GM21786 (cell line): ENCODE measurements around the gene EIF5A.
"Not testable (repeated sequence)": the region's sequence is repeated elsewhere in the genome, so short reads cannot be mapped to it uniquely, and the experiment has no call there.

Experiments used
- ATAC-seq: cut with Tn5 transposase; IDR thresholded peaks from one replicate; pipeline ENCODE4 v1.9.1; 2021; ENCODE audit not compliant: unreplicated experiment

EIF5A gene

DNA sequence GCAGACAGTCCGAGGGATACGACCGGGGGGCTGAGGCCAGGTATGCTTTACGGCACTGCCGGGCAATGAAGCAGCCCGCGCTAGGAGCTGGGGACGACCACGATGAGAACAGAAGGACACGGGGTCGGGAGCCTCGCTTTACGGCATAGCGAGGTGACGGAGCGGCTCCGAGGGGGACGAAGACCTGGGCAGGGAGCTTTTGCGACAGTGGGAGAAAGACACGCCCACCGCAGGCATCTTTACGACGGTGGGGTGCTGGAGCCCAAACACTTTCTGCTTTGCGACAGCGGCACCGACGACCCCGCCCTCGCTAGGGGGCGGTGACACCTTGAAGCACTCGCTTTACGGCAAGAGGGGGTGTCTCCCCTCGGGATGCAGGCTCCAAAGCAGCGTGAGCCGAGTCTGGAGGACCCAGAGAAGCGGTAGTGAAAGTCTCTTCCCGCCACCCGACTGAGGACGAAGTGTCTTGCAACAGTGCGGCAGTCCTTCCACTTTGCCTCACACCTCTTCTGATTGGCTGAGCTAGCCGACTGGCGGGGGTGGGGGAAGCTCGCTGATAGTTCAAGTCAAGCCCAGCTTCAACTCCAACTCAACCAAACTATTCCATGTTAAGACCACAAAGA is 22.1 kb downstream of the EIF5A start:
- ATAC-seq, result peak; percentile 49

DNA sequence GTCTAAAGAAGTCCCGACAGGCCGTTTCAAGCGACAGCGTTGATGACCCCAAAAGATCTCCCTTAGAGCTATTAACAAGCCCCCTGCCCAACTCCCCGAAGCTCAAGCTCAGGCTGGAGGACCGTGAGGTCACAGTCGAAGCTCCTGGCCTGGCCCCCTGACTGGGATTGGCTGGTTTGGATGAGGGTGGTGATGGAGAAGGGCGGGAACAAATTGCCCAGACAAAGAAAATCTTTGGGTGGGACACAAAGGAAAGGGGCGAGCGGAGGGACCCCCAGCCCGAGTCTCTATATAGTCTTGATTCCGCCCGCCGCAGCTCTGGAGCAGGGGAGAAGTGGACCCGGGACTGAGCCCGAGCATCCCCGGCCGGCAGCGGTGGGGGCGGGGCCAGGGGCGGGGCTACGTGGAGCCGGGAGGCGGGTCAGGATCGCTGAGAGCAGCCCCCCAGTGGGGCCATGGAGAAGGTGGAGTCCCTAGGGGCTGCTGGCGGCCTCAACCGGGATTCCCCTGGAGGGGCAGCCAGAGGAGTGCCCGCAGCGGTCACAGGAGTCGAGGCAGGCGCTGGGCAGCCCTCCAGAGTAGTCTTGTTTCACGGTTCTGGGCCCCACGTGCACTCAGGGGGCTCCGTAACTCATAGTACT is 22.7 kb downstream of the EIF5A start:
- ATAC-seq, result peak; percentile 38

DNA sequence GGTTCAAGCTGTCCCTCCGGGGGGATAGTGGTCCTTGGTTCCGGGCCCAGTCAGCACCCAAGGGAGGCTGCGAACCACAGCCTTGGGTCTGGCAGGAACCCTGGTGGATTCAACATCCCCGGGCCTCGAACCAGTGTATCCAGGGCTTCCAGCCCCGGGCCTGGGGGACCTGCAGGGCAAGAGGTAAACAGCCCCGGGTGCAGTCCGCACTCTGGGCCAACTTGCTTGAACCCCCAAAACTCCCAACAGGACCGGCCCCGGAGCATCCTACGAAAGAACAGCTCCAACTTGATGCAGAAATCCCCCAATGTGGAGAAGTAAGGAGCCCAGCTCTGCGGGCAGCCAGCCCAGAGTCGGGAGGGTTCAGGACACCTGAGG is 23.2 kb downstream of the EIF5A start:
- ATAC-seq, result no peak

DNA sequence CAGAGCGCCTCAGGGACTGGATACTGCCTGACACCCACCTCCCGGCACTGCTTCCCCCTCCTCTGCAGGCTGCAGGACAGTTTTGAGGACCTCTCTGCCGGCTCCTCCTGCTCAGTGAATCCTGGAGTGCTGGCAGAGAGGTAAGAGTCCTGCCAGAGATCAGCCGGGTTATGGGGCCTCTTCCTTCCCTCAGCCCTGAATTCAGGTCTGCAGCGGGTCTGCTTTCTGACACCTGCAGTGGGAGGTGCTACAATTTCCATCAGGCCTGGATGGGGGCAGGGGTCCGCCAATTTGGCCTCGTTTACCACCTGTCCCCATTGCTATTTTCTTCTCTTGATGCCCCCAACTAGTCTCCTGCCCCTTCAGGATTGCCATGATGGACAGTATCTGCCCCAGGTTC is 24.7 kb downstream of the EIF5A start:
- ATAC-seq, result no peak

DNA sequence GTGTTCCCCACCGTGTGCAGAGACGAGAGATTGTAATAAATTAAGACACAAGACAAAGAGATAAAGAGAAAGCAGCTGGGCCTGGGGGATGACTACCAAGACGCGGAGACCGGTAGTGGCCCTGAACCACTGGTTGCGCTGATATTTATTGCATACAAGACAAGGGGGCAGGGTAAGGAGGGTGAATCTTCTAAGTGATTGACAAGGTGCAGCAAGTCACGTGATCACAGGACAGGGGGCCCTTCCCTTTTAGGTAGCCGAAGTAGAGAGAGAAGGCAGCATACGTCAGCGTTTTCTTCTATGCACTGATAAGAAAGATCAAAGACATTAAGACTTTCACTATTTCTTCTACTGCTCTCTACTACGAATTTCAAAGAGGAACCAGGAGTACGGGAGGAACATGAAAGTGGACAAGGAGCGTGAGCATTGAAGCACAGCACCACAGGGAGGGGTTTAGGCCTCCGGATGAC is 25.2 kb downstream of the EIF5A start:
- ATAC-seq, result not testable (repeated sequence)

DNA sequence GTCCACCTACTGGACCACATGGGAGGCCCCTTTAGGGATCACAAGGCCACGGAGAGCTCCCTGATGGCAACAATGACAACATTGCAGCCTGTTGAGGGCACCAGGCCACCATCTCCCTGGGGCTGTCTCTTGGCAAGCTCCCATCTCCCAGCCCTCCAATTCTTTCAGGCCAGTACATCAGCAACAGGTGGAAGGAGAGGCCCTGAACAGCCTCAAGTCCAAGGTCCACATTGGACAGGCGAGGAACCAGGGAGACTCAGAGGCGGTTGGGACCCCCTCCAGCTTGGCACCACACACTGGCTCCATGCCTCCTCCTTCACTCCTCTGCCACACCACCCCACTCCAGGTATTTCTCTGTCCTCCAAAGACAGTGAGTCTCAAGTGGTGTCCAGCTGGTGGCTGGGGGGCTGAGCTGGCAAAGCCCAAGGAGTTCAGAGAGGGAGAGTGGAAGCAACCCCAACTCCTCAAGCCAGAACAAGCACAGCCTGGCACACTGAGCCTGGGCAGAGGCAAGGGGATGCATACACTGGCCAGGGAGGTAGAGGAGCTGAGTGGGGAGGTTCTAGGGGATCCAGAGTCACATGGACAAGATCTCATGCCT is 27.6 kb downstream of the EIF5A start:
- no peak for ATAC-seq

DNA sequence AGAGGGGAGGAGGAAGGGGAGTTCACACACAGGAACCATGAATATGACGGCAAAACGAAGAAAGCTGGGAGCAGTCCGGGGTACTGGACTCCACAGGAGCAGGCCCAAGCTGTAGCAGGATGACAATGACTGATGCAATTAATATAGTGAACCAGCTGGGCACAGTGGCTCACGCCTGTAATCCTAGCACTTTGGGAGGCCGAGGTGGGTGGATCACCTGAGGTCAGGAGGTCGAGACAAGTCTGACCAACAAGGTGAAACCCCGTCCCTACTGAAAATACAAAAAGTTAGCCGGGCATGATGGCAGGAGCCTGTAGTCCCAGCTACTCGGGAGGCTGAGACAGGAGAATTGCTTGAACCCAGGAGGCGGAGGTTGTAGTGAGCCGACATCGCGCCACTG is 28.3 kb downstream of the EIF5A start:
- not testable (repeated sequence) for ATAC-seq

DNA sequence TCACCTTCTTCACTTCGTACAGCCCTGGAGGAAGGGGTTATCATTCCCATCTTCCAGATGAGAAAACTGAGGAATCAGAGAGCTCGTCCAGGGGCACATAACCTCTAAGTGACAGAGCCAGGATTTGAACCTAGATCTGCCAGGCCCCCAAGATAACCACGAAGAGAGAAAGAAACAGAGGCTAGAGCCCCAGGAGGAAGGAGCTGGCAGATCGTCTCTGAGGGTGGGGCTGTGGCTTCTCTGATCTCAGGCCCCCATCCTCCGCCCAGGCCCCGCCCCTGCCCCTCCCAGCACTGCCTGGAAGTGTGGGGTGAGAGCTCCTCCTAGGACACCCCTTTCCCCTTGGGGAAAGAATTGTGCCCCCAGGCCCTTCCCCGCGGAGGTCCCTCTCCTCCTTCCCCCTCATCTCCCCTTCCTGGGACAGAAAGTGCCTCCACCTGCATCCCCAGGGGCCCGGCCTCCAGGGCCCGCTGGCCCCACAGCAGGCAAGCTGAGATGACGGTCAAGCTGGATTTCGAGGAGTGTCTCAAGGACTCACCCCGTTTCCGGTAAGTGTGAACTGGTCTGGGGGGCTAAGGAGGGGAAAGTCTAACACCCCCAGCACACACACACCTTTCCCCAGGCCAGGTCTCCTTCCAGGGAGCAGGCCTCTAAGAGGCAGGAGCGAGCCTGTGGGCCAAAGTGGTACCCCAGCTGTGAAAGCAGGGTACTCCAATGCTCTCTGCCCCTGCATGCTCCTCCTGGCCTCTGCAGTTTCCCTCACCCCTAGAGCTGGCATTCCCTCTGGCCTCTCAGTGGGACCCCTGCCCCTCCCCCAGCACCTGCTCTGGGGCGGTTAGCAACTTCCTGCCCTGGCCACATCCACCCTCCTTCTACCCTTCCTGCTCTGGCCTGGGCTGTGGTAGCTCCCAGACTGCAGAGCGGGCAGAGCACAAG is 29.1 kb downstream of the EIF5A start, which contains the start of gene ACAP1:
Gene ACAP1 (plus strand): TSS at position 290 of the 936 bp plus-strand sequence. CDS start 206 bp downstream, at position 496.
- ATAC-seq, result peak; percentile 69

DNA sequence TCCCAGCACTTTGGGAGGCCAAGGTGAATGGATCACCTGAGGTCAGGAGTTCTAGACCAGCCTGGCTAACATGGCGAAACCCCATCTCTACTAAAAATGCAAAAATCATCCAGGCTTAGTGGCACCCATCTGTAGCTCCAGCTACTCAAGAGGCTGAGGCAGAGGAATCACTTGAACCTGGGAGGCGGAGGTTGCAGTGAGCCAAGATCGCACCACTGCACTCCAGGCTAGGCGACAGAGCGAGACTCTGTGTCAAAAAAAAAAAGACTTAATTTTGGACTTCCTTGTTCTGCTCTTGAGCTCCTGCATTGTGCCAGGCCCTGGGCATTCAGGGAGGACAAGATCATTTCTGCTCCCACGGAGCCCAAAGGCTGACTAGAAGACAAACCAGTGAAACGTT is 30.2 kb downstream of the EIF5A start:
- ATAC-seq, result not testable (repeated sequence)

DNA sequence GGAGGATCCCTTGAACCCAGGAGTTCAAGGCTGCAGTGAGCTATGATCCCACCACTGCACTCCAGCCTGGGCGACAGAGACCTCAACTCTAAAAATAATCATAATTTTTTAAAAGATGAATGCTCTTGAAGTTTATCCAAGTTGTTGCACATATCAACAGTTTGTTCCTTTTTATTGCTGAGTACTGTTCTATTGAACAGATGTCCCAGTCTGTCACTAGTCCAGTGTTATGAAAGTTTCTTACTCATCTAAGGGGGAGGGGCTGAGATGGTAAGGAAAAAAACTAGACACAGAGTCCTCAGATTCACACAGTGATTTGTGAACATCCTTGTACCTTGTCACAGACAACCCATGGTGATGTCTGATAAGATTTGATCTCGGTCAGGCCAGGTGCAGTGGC is 32.8 kb downstream of the EIF5A start:
- ATAC-seq, result no peak

DNA sequence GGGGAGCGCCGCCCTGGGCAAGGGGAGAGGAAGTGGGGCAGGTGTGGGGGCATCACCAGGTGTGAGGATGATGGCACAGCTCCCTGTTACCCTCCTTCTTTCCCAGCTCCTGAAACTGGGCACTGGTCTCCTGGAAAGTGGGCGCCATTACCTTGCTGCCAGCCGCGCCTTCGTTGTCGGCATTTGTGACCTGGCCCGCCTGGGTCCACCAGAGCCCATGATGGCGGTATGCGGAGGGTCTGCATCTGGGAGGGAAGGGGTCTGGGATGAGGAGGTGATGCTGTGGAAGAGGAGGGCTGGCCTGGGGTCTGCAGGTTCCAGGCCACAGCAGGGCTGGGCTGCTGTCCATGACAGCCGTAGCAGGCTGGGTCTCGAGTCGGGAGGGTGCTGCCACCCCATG is 34.4 kb downstream of the EIF5A start:
- ATAC-seq, result no peak

DNA sequence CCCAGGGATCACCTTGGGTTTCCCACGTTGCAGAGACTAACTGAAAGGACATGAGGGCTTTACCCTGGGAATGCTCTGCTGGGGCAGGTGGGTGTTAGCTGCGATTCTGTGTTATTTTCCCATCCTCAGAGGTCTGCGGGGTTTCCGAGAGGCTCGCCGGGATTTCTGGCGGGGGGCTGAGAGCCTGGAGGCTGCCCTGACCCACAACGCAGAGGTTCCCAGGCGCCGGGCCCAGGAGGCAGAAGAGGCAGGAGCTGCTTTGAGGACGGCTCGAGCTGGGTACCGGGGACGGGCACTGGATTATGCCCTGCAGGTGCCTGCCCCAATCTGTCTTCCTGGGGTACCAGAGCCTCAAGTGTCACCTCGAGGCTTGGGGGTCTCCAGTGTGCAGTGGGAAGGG is 35.8 kb downstream of the EIF5A start:
- ATAC-seq, result no peak

DNA sequence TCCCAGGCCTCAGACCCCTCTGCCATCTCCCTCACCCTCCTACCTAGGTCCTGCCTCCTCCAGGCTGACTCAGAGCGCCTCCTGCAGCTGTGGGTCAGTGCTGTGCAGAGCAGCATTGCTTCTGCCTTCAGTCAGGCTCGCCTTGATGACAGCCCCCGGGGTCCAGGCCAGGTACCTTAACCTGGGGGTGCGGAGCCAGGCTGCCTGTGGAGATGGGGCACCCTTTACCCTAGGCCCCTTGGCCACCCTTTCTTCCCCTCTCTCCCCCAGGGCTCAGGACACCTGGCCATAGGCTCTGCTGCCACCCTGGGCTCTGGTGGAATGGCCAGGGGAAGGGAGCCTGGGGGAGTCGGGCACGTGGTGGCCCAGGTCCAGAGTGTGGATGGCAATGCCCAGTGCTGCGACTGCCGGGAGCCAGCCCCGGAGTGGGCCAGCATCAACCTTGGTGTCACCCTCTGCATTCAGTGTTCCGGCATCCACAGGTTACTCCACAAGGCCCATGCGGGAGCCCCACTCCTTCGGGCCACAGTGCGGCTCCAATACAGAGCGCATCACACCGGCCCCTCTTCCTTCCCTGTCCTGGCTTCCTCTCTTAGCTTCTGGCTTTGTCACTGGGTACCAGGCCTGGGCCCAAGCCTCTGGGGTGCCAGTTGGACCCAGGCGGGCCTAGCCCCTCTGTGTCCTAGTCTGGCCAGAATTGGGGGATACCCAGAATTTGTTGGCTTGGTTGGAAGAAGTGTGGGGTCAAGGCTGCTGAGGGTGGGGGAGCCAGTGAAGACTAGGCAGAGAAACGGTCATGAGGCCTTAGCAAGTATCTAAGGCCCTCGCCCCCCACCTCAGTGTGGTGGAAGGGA is 39.6 kb downstream of the EIF5A start:
- ATAC-seq, result no peak

DNA sequence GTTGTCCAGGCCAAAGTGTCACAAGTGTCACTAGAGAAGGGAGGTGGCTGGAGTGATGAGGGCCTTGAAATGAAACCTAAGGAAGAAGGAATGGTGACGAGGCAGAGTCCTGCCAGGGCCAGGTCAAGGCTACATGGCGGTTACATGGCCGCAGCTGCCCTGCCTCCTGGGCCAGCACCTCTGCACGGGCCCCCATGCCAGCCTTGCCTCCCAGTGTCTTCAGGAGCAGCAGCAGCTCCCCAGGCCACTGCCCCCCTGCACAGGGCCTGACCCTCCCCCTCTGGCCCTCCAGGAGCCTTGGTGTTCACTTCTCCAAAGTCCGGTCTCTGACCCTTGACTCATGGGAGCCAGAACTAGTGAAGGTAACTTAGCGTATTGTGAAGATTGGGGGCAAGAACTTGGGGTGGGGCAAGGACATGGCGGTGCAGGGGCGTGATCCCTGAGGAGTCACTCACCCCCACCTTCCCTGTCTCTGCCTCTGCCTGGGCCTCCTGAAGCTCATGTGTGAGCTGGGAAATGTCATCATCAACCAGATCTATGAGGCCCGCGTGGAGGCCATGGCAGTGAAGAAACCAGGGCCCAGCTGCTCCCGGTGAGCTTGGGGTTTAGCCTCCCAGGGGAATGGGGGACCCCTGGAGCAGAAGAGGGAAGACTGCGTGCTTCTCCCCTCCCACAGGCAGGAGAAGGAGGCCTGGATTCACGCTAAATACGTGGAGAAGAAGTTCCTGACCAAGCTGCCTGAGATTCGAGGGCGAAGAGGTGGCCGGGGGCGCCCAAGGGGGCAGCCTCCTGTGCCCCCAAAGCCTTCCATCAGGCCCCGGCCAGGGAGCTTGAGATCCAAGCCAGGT is 40.4 kb downstream of the EIF5A start:
- no peak for ATAC-seq

DNA sequence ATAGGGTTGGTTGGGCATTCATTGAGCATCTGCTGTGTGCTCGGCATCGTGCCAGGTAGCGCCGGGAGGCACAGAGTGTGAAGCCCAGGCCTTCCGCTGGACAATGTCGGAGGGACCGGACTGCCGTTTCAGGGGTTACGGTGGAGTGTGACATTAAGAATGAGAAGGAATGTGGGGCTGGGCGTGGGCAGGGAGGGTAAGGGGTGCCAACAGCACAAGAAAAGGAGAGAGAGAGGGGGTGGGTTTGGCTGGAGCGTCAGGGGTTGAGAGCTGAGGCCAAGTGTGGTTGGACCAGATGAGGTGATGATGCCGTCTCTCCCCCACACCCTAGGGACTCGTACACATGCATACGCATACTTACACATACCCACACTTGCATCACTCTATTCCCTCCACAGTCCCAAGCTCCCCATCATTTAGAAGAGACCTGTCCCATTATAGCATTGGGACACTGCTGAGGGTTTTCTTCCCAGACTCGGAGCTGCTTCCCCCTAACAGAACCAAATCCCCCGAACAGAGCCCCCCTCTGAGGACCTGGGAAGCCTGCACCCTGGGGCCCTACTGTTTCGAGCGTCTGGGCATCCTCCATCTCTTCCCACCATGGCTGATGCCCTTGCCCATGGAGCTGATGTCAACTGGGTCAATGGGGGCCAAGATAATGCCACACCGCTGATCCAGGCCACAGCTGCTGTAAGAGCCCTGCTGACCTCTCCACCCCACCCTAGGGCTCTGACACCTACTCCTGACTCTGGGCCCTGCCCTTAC is 41.2 kb downstream of the EIF5A start:
- ATAC-seq, result no peak

DNA sequence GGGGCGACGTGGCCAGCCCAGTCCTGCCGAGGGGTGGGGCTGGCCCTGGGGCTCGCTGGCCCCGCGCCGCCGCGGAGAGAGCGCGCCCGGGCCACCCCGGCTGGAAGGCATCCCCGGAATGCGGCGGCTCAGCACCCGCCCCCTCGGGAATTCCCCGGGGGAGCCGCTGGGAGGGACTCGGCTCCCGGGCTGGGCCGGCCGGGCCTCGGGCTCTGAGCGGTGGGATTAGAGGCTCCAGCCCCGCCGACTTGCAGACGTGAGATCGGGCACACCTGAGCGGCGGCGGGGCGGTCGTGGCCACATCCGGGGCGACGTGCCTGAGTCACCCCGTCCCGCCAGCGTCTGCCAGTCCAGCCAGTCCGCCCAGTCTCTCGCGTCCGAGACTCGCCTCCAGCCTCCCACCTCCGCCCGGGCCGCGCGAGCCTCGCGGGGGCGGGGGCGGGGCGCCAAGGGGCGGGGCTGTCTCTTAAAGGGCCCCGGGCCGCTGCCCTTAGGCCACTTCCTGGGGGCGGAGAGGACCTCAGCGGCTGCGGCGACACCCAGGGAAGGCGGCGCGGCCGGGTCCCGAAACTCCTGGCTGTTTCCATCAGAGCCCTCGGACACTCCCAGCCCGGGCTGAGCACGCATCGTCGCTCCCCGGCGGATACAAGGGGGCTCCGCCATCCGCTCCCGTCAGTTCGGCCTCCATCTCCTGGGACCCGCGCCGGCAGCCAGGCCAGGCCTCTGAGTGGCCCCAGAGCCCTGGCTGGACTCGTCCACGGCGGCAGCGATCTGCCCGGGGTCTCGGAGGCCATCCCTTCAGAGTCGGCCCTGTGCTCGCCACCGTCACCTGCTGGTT is 44.5 kb downstream of the EIF5A start, which contains the start of gene KCTD11:
Gene KCTD11 (plus strand): TSS at position 498 of the 838 bp plus-strand sequence.
- peak; percentile 61 for ATAC-seq

DNA sequence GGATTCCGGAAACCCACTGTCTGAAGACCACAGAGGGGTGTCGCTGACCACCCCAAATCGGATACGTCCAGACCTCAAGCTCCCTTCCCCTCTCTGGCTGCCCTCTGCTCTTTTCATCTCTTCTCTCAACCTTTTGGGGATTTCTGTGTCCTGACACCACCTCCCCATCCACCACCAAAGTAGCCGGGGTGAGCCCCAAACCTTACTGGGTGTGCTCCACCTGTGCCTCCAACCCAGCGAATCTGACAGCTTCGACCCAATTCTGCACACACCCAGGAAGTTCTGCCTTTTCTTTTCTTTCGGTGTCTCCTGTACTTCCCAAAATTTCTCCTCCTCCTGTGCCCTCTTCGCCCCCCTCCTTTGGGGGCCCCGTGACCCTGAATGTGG is 45.1 kb downstream of the EIF5A start:
- ATAC-seq, result no peak
